NB4 (cell line): ENCODE measurements around the gene CFAP97D1.

Experiments
- DNase-seq: peaks from one replicate; pipeline ENCODE4 v3.0.0; 2010; ENCODE audit warnings: low read depth
- H3K4me3 ChIP-seq: one replicate; pipeline ENCODE4 v1.5.1; 2011; ENCODE audit warnings: mild to moderate bottlenecking, low read depth, low read length, moderate library complexity
- CTCF ChIP-seq: IDR thresholded peaks from one replicate; pipeline ENCODE4 v1.5.1; 2012; ENCODE audit warnings: low read depth, low read length
- MAX ChIP-seq: IDR thresholded peaks from 2 replicates; pipeline ENCODE4 v1.6.1; 2011; ENCODE audit warnings: low read depth, low read length
- MYC ChIP-seq: IDR thresholded peaks from 2 replicates; pipeline ENCODE4 v1.6.1; 2011; ENCODE audit warnings: low read depth, low read length
- POLR2A ChIP-seq: IDR thresholded peaks from 2 replicates; pipeline ENCODE4 v1.6.1; 2011; ENCODE audit warnings: mild to moderate bottlenecking; ENCODE audit not compliant: insufficient read length; ENCODE audit errors: extremely low read depth

CFAP97D1 gene

GRCh38 chr17:43778337-43779144 is 1.7 kb upstream of the CFAP97D1 start, which contains the start of gene DUSP3:
Gene DUSP3 (minus strand): TSS chr17:43778977. CDS start chr17:43778924, 53 bp downstream.
- H3K4me3 ChIP-seq = peak within 1 kb of the TSS; percentile 60
- DNase-seq = peak; percentile 75
- TF ChIP-seq MYC = peak; percentile 67; the same call in 1 of the 2 replicates
- TF ChIP-seq MAX = no peak; the same call in none of the 2 replicates
- no peak for TF ChIP-seq CTCF
- peak; percentile 80 for TF ChIP-seq POLR2A

- no peak; the same call in 1 of the 2 replicates for TF ChIP-seq MAX
- TF ChIP-seq MYC = no peak
- no peak for TF ChIP-seq CTCF
- TF ChIP-seq POLR2A = no peak
- peak overlapping the region; percentile 58 for H3K4me3 ChIP-seq
- peak; percentile 77 for DNase-seq
These were observed 800 bp upstream of the CFAP97D1 start for GRCh38 chr17:43779145-43780125.

- no peak overlapping the region for H3K4me3 ChIP-seq
- no peak for TF ChIP-seq MAX
- no peak for TF ChIP-seq MYC
- no peak for TF ChIP-seq POLR2A
- no peak for TF ChIP-seq CTCF
- peak; percentile 39 for DNase-seq
These were observed 2.9 kb downstream of the CFAP97D1 start for GRCh38 chr17:43782913-43783680.

GRCh38 chr17:43784068-43784467 is 3.8 kb downstream of the CFAP97D1 start:
- no peak for DNase-seq
- no peak overlapping the region for H3K4me3 ChIP-seq
- TF ChIP-seq POLR2A (no peak), MYC (no peak), CTCF (no peak), MAX (no peak)

- no peak overlapping the region for H3K4me3 ChIP-seq
- DNase-seq = no peak
- no peak for TF ChIP-seq POLR2A
- no peak for TF ChIP-seq MAX
- no peak for TF ChIP-seq CTCF
- TF ChIP-seq MYC = no peak
These were observed 4.4 kb downstream of the CFAP97D1 start for GRCh38 chr17:43784628-43785101.
